Measurements from ENCODE around the gene TEDC1. TPM values are rescaled to one million over a fixed set of nuclear protein-coding genes. Genes with fewer than 3 reads are reported as not detected.

The TEDC1 gene
- total RNA-seq, 4 donors from 2014 or later = 0.97 to 4.2 (median 2.2) TPM

GRCh38 chr14:105484069-105484996 lies 6.7 kb upstream of the TEDC1 start:
- no peaks in the 10 kb centered on the region for H3K9me3 ChIP-seq
- peaks cover 5 to 15% (median 7%) of the 10 kb centered on the region in 3 donors for H3K27me3 ChIP-seq
- in situ Hi-C loops (cut with MboI; ENCODE audit: low sequenced_read_pairs in 4 of 4) (loop anchor here in 1 of 4 donors (25.0 kb wide), 1 partner anchor 122 kb away; no protein-coding TSS in a partner anchor), intact Hi-C loops (cut with DNase I; ENCODE audit: low total_unique reads) (no loop called here)
- H3K4me3 ChIP-seq = no peak overlapping the region
- no peaks in the 10 kb centered on the region for H3K36me3 ChIP-seq
- TF ChIP-seq CTCF (IDR thresholded peaks at IDR 0.05 in 4 of 5, conservative IDR thresholded peaks at IDR 0.05 in 1 of 5) (no peak), POLR2A (IDR thresholded peaks at IDR 0.05) (no peak)
- ATAC-seq (no peak), DNase-seq (no peak)
- H3K27ac ChIP-seq = peak overlapping the region in 2 of 4 donors; percentile 11 to 38
- peaks cover 26 to 51% of the 10 kb centered on the region in 2 donors for H3K4me1 ChIP-seq

GRCh38 chr14:105484997-105485393 lies 6.1 kb upstream of the TEDC1 start:
- Histone ChIP-seq H3K27ac (peak overlapping the region in 1 of 4 donors; percentile 79), H3K27me3 (peaks cover 5 to 15% (median 7%) of the 10 kb centered on the region in 3 donors), H3K9me3 (no peaks in the 10 kb centered on the region), H3K4me3 (no peak overlapping the region), H3K4me1 (peaks cover 28 to 58% of the 10 kb centered on the region in 2 donors), H3K36me3 (no peaks in the 10 kb centered on the region)
- DNase-seq = no peak
- in situ Hi-C loops (cut with MboI; ENCODE audit: low sequenced_read_pairs in 4 of 4) = loop anchor here in 1 of 4 donors (25.0 kb wide), 1 partner anchor 123 kb away; no protein-coding TSS in a partner anchor
- ATAC-seq = no peak
- intact Hi-C loops (cut with DNase I; ENCODE audit: low total_unique reads) = no loop called here
- TF ChIP-seq POLR2A (IDR thresholded peaks at IDR 0.05) (no peak), CTCF (IDR thresholded peaks at IDR 0.05 in 4 of 5, conservative IDR thresholded peaks at IDR 0.05 in 1 of 5) (no peak)

GRCh38 chr14:105485739-105486162 lies 5.3 kb upstream of the TEDC1 start:
- in situ Hi-C loops (cut with MboI; ENCODE audit: low sequenced_read_pairs in 4 of 4) = loop anchor here in 1 of 4 donors (25.0 kb wide), 1 partner anchor 123 kb away; no protein-coding TSS in a partner anchor
- peaks cover 28 to 55% of the 10 kb centered on the region in 2 donors for H3K4me1 ChIP-seq
- H3K27ac ChIP-seq = peak overlapping the region; percentile 28 to 81 (median 76)
- no peak for TF ChIP-seq POLR2A (IDR thresholded peaks at IDR 0.05)
- peak in 2 of 5 experiments; percentile 9 to 37 for TF ChIP-seq CTCF (IDR thresholded peaks at IDR 0.05 in 4 of 5, conservative IDR thresholded peaks at IDR 0.05 in 1 of 5)
- no peaks in the 10 kb centered on the region for H3K36me3 ChIP-seq
- no peaks in the 10 kb centered on the region for H3K9me3 ChIP-seq
- no peak for DNase-seq
- no peak overlapping the region for H3K4me3 ChIP-seq
- peaks cover 5 to 15% (median 7%) of the 10 kb centered on the region in 3 donors for H3K27me3 ChIP-seq
- ATAC-seq = no peak
- intact Hi-C loops (cut with DNase I; ENCODE audit: low total_unique reads) = no loop called here

- Histone ChIP-seq H3K36me3 (no peaks in the 10 kb centered on the region), H3K4me1 (peaks cover 28 to 50% of the 10 kb centered on the region in 2 donors), H3K27me3 (peaks cover 5 to 15% (median 7%) of the 10 kb centered on the region in 3 donors), H3K27ac (peak within 1 kb of the TSS; percentile 69 to 81 (median 76)), H3K9me3 (no peaks in the 10 kb centered on the region), H3K4me3 (peak within 1 kb of the TSS; percentile 46 to 50 (median 48))
- in situ Hi-C loops (cut with MboI; ENCODE audit: low sequenced_read_pairs in 4 of 4) = loop anchor here in 1 of 4 donors (25.0 kb wide), 1 partner anchor 124 kb away; no protein-coding TSS in a partner anchor
- ATAC-seq (no peak), DNase-seq (no peak)
- intact Hi-C loops (cut with DNase I; ENCODE audit: low total_unique reads) = no loop called here
- no peak for TF ChIP-seq CTCF (IDR thresholded peaks at IDR 0.05 in 4 of 5, conservative IDR thresholded peaks at IDR 0.05 in 1 of 5)
- no peak for TF ChIP-seq POLR2A (IDR thresholded peaks at IDR 0.05)
Measured at GRCh38 chr14:105486163-105486973, 4.7 kb upstream of the TEDC1 start, which contains the start of gene CRIP1. Gene CRIP1, plus strand, starts transcription at chr14:105486886. Its CDS starts 374 bp downstream, at chr14:105487260.

All from gastrocnemius medialis (tissue), 4 donors.